Glutamatergic neuron (in vitro differentiated cells): Measurements from ENCODE around the gene MBD2. TPM values are rescaled to one million over a fixed set of nuclear protein-coding genes. Genes with fewer than 3 reads are reported as not detected.
A peak's percentile ranks its signal among the peaks of the same experiment; 100 is the strongest.

Experiments
- DNase-seq: peaks from one replicate; pipeline ENCODE4 v3.0.0; 2022
- H3K27ac Mint-ChIP-seq: one replicate; pipeline ENCODE4 v1.8.0; 2020; ENCODE audit warnings: mild to moderate bottlenecking, mixed read lengths, inconsistent platforms; ENCODE audit not compliant: unreplicated experiment
- H3K27me3 Mint-ChIP-seq: one replicate; pipeline ENCODE4 v1.8.0; 2020; ENCODE audit warnings: mild to moderate bottlenecking, moderate library complexity, mixed read lengths, inconsistent platforms; ENCODE audit not compliant: unreplicated experiment
- H3K36me3 Mint-ChIP-seq: one replicate; pipeline ENCODE4 v1.8.0; 2020; ENCODE audit warnings: mild to moderate bottlenecking, mixed read lengths, inconsistent platforms; ENCODE audit not compliant: unreplicated experiment
- H3K4me1 Mint-ChIP-seq: one replicate; pipeline ENCODE4 v1.8.0; 2020; ENCODE audit warnings: mild to moderate bottlenecking, low read depth, mixed read lengths, inconsistent platforms; ENCODE audit not compliant: unreplicated experiment
- H3K4me3 Mint-ChIP-seq: one replicate; pipeline ENCODE4 v1.8.0; 2020; ENCODE audit warnings: mild to moderate bottlenecking, mixed read lengths, inconsistent platforms; ENCODE audit not compliant: unreplicated experiment
- H3K9me3 Mint-ChIP-seq: one replicate; pipeline ENCODE4 v1.8.0; 2020; ENCODE audit warnings: mild to moderate bottlenecking, moderate library complexity, mixed read lengths, inconsistent platforms; ENCODE audit not compliant: unreplicated experiment
- CTCF ChIP-seq: fragments of 200-600 bp; sonication (generic); IDR thresholded peaks from one replicate; pipeline ENCODE4 v1.5.0; 2021; ENCODE audit not compliant: partially characterized antibody, unreplicated experiment
- total RNA-seq: library from RNA; stranded (reverse); fragmentation: NEBNext Ultra II Directional; extraction: Animal tissue kit (Norgen Biotek cat#: 25700); gene quantifications from one replicate; pipeline ENCODE4 v1.2.1, GENCODE V29; 2021; ENCODE audit not compliant: unreplicated experiment

The MBD2 gene
- total RNA-seq, 1 donor from 2014 or later = 30.6 TPM

DNA sequence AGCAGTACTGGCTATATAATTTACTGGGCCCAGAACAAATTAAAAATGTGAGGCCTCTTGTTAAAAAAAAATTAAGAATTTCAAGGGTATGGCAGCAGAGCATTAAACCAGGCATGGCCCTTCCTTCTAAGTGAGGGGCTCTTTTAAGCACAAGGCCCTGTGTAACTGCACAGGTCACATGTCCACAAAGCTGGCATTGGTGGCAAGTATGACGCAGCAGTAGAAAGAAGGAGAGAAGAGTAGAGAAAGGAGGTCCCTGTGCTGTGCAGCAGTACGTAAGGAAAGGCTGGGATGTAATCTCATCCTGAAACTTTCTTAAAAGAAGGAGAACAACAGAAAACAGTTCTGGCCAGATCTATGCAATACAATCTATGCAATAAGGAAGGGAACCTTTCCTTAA, 51.2 kb downstream of the MBD2 start:
- H3K27me3 Mint-ChIP-seq = no peaks in the 10 kb centered on the region
- peaks cover 11% of the 10 kb centered on the region for H3K4me1 Mint-ChIP-seq
- no peak for TF ChIP-seq CTCF
- no peak for DNase-seq
- H3K36me3 Mint-ChIP-seq = no peaks in the 10 kb centered on the region
- no peak overlapping the region for H3K27ac Mint-ChIP-seq
- no peaks in the 10 kb centered on the region for H3K9me3 Mint-ChIP-seq
- H3K4me3 Mint-ChIP-seq = no peak overlapping the region

DNA sequence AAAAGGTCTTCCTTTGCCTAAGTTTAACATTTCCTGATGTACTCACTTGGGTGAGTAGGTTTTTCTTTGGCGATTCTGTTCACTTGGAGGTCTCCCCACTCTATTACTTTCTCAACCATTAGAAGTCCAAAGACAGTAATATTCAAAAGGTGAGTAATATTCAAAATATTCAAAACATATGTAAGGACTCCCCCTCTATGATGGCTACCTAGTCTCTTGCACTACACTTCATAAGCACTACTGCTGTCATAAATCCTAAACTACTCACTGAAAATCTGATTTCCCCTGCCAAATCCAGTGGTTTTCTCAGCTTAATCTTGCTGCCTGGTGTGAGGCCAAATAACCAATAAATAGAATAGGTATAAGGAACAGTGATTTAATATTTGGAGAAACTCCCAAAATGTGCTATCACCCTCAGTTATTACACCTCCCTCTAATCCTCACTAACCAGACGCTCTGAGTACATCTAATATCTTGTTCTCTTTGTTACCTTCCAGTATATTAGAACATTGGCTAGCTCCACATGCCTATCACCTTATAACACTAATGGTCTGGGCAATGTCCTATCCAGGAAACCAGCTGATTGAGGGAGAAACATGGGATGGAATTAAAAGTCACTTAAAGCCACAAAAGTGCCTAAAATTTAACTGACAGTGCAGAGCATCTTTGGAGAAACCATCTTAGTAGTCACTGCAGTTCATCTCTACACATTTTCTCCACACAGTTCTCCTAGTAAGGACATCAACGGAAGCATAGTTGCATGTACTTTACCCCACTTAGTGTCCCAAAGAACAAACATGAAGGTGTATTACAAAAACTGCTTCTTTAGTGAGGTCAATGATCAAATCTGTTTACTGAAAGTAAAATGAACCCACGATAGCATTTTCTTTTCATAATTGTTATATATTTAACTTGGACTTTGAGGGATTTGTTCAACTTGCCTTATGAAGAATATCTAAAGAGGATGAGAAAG, 54.8 kb downstream of the MBD2 start:
- Mint-ChIP-seq H3K4me1 (peaks cover 13% of the 10 kb centered on the region), H3K36me3 (no peaks in the 10 kb centered on the region)

GRCh38 chr18:54165450-54165849, 59.0 kb downstream of the MBD2 start:
- H3K36me3 Mint-ChIP-seq = no peaks in the 10 kb centered on the region
- DNase-seq = peak; percentile 21
- peaks cover 19% of the 10 kb centered on the region for H3K4me1 Mint-ChIP-seq
- peak overlapping the region; percentile 42 for H3K27ac Mint-ChIP-seq
- no peak for TF ChIP-seq CTCF
- peaks cover 2% of the 10 kb centered on the region for H3K27me3 Mint-ChIP-seq
- H3K4me3 Mint-ChIP-seq = no peak overlapping the region
- peaks cover 2% of the 10 kb centered on the region for H3K9me3 Mint-ChIP-seq

More for the DNA sequence above, 54.8 kb downstream of the MBD2 start:
- H3K27me3 Mint-ChIP-seq = peaks cover 2% of the 10 kb centered on the region
- no peak overlapping the region for H3K27ac Mint-ChIP-seq
- no peak overlapping the region for H3K4me3 Mint-ChIP-seq
- no peak for DNase-seq
- H3K9me3 Mint-ChIP-seq = peaks cover 2% of the 10 kb centered on the region
- TF ChIP-seq CTCF = no peak

DNA sequence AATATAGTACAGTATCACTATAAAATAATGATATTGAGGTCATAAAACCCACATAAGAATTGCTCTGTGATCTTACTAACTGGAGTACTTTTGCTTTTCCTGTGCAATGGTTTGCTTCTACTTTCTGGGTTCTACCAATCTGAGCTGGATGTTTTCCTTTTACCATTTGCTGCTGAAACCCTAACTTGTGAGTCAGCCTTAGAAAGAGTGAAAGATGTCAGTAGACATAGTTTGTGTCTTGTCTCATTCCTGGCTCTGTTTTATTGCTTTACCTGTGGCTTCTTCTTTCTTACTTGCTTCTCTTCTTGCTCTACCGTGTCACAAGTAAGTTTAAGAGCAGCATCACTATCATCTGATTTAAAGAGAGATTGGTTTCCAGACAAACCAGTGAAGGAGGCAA, 61.0 kb downstream of the MBD2 start:
- Mint-ChIP-seq H3K4me1 (peaks cover 19% of the 10 kb centered on the region), H3K4me3 (no peak overlapping the region), H3K27me3 (peaks cover 2% of the 10 kb centered on the region), H3K27ac (no peak overlapping the region), H3K36me3 (peaks cover 7% of the 10 kb centered on the region), H3K9me3 (peaks cover 4% of the 10 kb centered on the region)
- no peak for DNase-seq
- TF ChIP-seq CTCF = no peak

DNA sequence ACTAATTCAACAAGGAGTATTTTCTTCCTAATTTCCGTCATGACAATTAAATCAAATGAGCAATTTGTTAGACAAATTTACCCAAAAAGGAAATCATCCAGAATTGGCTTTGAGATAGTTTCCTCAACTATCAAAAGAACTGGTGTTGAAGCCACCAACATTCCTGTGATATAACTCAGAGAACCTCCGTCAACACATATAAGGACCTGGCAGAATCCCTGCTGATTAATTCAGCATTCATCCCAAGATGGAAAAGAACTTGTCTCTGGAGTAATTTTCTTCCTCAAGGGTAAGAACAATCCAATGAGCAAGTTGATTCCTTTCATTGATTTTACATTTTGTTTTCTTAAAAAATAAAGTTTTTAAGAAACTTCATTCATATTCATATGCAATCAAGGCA, 62.0 kb downstream of the MBD2 start:
- Mint-ChIP-seq H3K27ac (no peak overlapping the region), H3K9me3 (peaks cover 4% of the 10 kb centered on the region), H3K27me3 (peaks cover 2% of the 10 kb centered on the region), H3K36me3 (peaks cover 16% of the 10 kb centered on the region), H3K4me1 (peaks cover 19% of the 10 kb centered on the region), H3K4me3 (no peak overlapping the region)
- no peak for TF ChIP-seq CTCF
- no peak for DNase-seq
